H1 (cell line): ENCODE data around the gene FBN2. TPM values are rescaled to one million over a fixed set of nuclear protein-coding genes. Genes with fewer than 3 reads are reported as not detected.

ENCODE experiments used
- CTCF ChIA-PET: fragments of 300-600 bp; sonication (Branson Sonifier 250); formaldehyde crosslinking; loops from one replicate; lab custom pipeline; 2021; ENCODE audit not compliant: partially characterized antibody; lab: Charles Lee
- POLR2A ChIA-PET: fragments of 300-600 bp; sonication (Branson Sonifier 250); formaldehyde crosslinking; loops from one replicate; lab custom pipeline; 2021; ENCODE audit warnings: inconsistent platforms; ENCODE audit not compliant: partially characterized antibody; lab: Charles Lee
- DNase-seq, 2 experiments: peaks; one replicate each; pipeline versions ENCODE4 v3.0.0 to v3.0.0-alpha.2; 2010 to 2022; ENCODE audit warnings: low spot score in 2 of 2, low read depth in 1 of 2, mixed read lengths in 1 of 2
- FAIRE-seq: peaks from 2 replicates; lab custom pipeline; 2011; peaks lifted over from hg19 to GRCh38; lab: Jason Lieb, UNC
- H2AFZ ChIP-seq: 2 replicates; pipeline ENCODE4 v1.8.1; 2012; ENCODE audit warnings: low read length, inconsistent platforms
- H2AK5ac ChIP-seq: 2 replicates; pipeline ENCODE4 v1.6.1; 2013; ENCODE audit warnings: low read depth, low read length
- H2BK120ac ChIP-seq: replicated peaks from 2 replicates; pipeline ENCODE3; 2013; ENCODE audit warnings: low read depth, low read length, inconsistent platforms
- H2BK12ac ChIP-seq: 2 replicates; pipeline ENCODE4 v1.6.1; 2013; ENCODE audit warnings: low read depth, low read length
- H2BK15ac ChIP-seq: 2 replicates; pipeline ENCODE4 v1.6.1; 2013; ENCODE audit warnings: low read length
- H2BK20ac ChIP-seq: 2 replicates; pipeline ENCODE4 v1.6.1; 2013; ENCODE audit warnings: low read length
- H2BK5ac ChIP-seq: 2 replicates; pipeline ENCODE4 v1.6.1; 2013; ENCODE audit warnings: low read depth, low read length
- H3K14ac ChIP-seq: 2 replicates; pipeline ENCODE4 v1.6.1; 2013; ENCODE audit warnings: inconsistent platforms; ENCODE audit not compliant: insufficient read length
- H3K18ac ChIP-seq: 2 replicates; pipeline ENCODE4 v1.6.1; 2013; ENCODE audit warnings: low read length; ENCODE audit errors: extremely low read depth
- H3K23ac ChIP-seq: 2 replicates; pipeline ENCODE4 v1.6.1; 2013; ENCODE audit warnings: inconsistent platforms; ENCODE audit not compliant: insufficient read length
- H3K23me2 ChIP-seq: 2 replicates; pipeline ENCODE4 v1.6.1; 2013; ENCODE audit warnings: low read depth, low read length
- H3K27ac ChIP-seq: 2 replicates; pipeline ENCODE4 v1.6.1; 2011; ENCODE audit warnings: low read depth, low read length, inconsistent platforms
- H3K27me3 ChIP-seq, 4 experiments: replicated peaks in 1 of 4; 1 replicate in 1 of 4; 2 replicates in 3 of 4; pipeline versions ENCODE4 v1.6.1 to v1.8.1; 2011 to 2013; ENCODE audit warnings: low read length in 3 of 4, mild to moderate bottlenecking in 3 of 4, inconsistent platforms in 2 of 4, mixed read lengths in 2 of 4, moderate library complexity in 1 of 4; ENCODE audit not compliant: control insufficient read depth in 3 of 4, insufficient read depth in 3 of 4; ENCODE audit errors: extremely low read depth in 1 of 4
- H3K36me3 ChIP-seq, 4 experiments: 2 replicates each; pipeline versions ENCODE4 v1.6.1 to v1.8.1; 2011 to 2013; ENCODE audit warnings: mild to moderate bottlenecking in 4 of 4, low read length in 3 of 4, moderate library complexity in 2 of 4, control low read depth in 1 of 4, inconsistent platforms in 1 of 4; ENCODE audit not compliant: insufficient read depth in 4 of 4, control insufficient read depth in 2 of 4
- H3K4ac ChIP-seq: replicated peaks from 2 replicates; pipeline ENCODE3; 2013; ENCODE audit warnings: low read length, low read depth, mixed read lengths, inconsistent platforms; ENCODE audit not compliant: insufficient read length
- H3K4me1 ChIP-seq, 4 experiments: replicated peaks in 1 of 4; 1 replicate in 1 of 4; 2 replicates in 3 of 4; pipeline versions ENCODE4 v1.6.1 to v1.8.1; 2011 to 2013; ENCODE audit warnings: low read length in 3 of 4, inconsistent platforms in 2 of 4, mixed read lengths in 1 of 4; ENCODE audit not compliant: insufficient read depth in 4 of 4, control insufficient read depth in 3 of 4
- H3K4me2 ChIP-seq, 2 experiments: 2 replicates each; pipeline versions ENCODE4 v1.6.1 to v1.8.1; 2011 to 2013; ENCODE audit warnings: low read depth in 2 of 2, low read length in 2 of 2, control low read depth in 1 of 2, inconsistent platforms in 1 of 2, mild to moderate bottlenecking in 1 of 2; ENCODE audit not compliant: insufficient read depth in 1 of 2
- H3K4me3 ChIP-seq, 4 experiments: fragments of 200-600, 300-600 bp in 1 of 4; sonication (generic), shearing (Covaris generic), sonication (Bioruptor Twin) in 1 of 4; 2 replicates each; pipeline versions ENCODE4 v1.5.1 to v1.8.1; 2011 to 2016; ENCODE audit warnings: low read length in 4 of 4, low read depth in 3 of 4, control low read depth in 2 of 4, inconsistent platforms in 2 of 4, mild to moderate bottlenecking in 2 of 4, mixed read lengths in 1 of 4, moderate library complexity in 1 of 4; ENCODE audit not compliant: insufficient read depth in 2 of 4; ENCODE audit errors: extremely low read depth in 1 of 4
- H3K56ac ChIP-seq: replicated peaks from 2 replicates; pipeline ENCODE3; 2013; ENCODE audit warnings: low read depth, mild to moderate bottlenecking, mixed read lengths, low read length, inconsistent platforms; ENCODE audit not compliant: insufficient read length
- H3K79me1 ChIP-seq: 2 replicates; pipeline ENCODE4 v1.6.1; 2013; ENCODE audit warnings: low read depth, low read length, control low read depth
- H3K79me2 ChIP-seq, 2 experiments: 2 replicates each; pipeline versions ENCODE4 v1.6.1 to v1.8.1; 2012 to 2013; ENCODE audit warnings: low read length in 2 of 2, mild to moderate bottlenecking in 2 of 2, inconsistent platforms in 1 of 2; ENCODE audit not compliant: insufficient read depth in 2 of 2, control insufficient read depth in 1 of 2
- H3K9ac ChIP-seq, 4 experiments: replicated peaks in 1 of 4; 1 replicate in 1 of 4; 2 replicates in 3 of 4; pipeline versions ENCODE4 v1.6.1 to v1.8.1; 2011 to 2013; ENCODE audit warnings: low read depth in 3 of 4, low read length in 3 of 4, control low read depth in 2 of 4, mild to moderate bottlenecking in 2 of 4, moderate library complexity in 2 of 4, inconsistent platforms in 1 of 4; ENCODE audit errors: extremely low read depth in 1 of 4
- H3K9me3 ChIP-seq, 2 experiments: 2 replicates each; pipeline versions ENCODE4 v1.6.1 to v1.8.1; 2012 to 2013; ENCODE audit warnings: mild to moderate bottlenecking in 2 of 2, moderate library complexity in 2 of 2, control low read depth in 1 of 2, inconsistent platforms in 1 of 2, low read depth in 1 of 2, low read length in 1 of 2, mixed read lengths in 1 of 2; ENCODE audit not compliant: insufficient read depth in 2 of 2
- H4K20me1 ChIP-seq, 2 experiments: replicated peaks in 1 of 2; 2 replicates each; pipeline versions ENCODE3 to v1.8.1; 2011 to 2013; ENCODE audit warnings: inconsistent platforms in 2 of 2, low read length in 2 of 2, mild to moderate bottlenecking in 1 of 2; ENCODE audit not compliant: insufficient read depth in 2 of 2, control insufficient read depth in 1 of 2
- H4K5ac ChIP-seq: 2 replicates; pipeline ENCODE4 v1.6.1; 2013; ENCODE audit warnings: low read length, low read depth, mixed read lengths, inconsistent platforms; ENCODE audit not compliant: insufficient read length
- H4K8ac ChIP-seq: 2 replicates; pipeline ENCODE4 v1.8.0; 2013; ENCODE audit warnings: mild to moderate bottlenecking, moderate library complexity, low read length, inconsistent platforms; ENCODE audit not compliant: insufficient read depth; ENCODE audit errors: extremely low read depth
- H4K91ac ChIP-seq: replicated peaks from 2 replicates; pipeline ENCODE3; 2013; ENCODE audit warnings: low read length, mixed read lengths, inconsistent platforms; ENCODE audit not compliant: insufficient read length
- HDAC6 ChIP-seq: IDR thresholded peaks from one replicate; pipeline ENCODE4 v1.7.1; 2012; ENCODE audit warnings: low read depth, mild to moderate bottlenecking, inconsistent platforms, low read length, moderate library complexity
- SP1 ChIP-seq: IDR thresholded peaks from 2 replicates; pipeline ENCODE4 v1.6.1; 2011; ENCODE audit warnings: low read depth, low read length
- YY1 ChIP-seq: IDR thresholded peaks from 2 replicates; pipeline ENCODE4 v1.6.1; 2011; ENCODE audit warnings: low read depth, mild to moderate bottlenecking, low read length
- ZNF274 ChIP-seq: IDR thresholded peaks from 2 replicates; pipeline ENCODE4 v1.7.0; 2012; ENCODE audit warnings: low read length, borderline replicate concordance; ENCODE audit errors: extremely low read depth
- WGBS, 2 experiments: shearing (Covaris generic) in 1 of 2; methylation state at CpG; one replicate each; pipeline versions ENCODE4 v1.1.6 to v1.1.7; 2013 to 2015; ENCODE audit warnings: low lambda C conversion rate in 2 of 2, mixed read lengths in 2 of 2, inconsistent platforms in 1 of 2, low coverage in 1 of 2, missing lambda C conversion rate in 1 of 2; ENCODE audit not compliant: insufficient replicate concordance in 2 of 2, insufficient coverage in 1 of 2, insufficient read length in 1 of 2; ENCODE audit errors: extremely low coverage in 1 of 2, missing lambda C conversion rate in 1 of 2; 5-methylcytosine and 5-hydroxymethylcytosine counted together
- polyA plus RNA-seq, 7 experiments: library from polyadenylated mRNA; depleted of rRNA in 3 of 7; stranded (reverse) in 5 of 7; unstranded in 2 of 7; fragments of >200 nt in 5 of 7; fragments of 200-250 nt in 2 of 7; gene quantifications; 1 replicate in 5 of 7; 2 replicates in 1 of 7; 4 replicates in 1 of 7; pipeline versions ENCODE4 v1.2.1 to v1.2.3, GENCODE V29; 2011 to 2013; ENCODE audit warnings: missing spikeins in 2 of 7, mixed read lengths in 2 of 7
- total RNA-seq: library from RNA; stranded (reverse); fragmentation: NEBNext Ultra II Directional; extraction: Animal tissue kit (Norgen Biotek cat#: 25700); gene quantifications from 2 replicates; pipeline ENCODE4 v1.2.1, GENCODE V29; 2021
- TF ChIP-seq, protein P1 (sequence below): IDR thresholded peaks from 2 replicates; pipeline ENCODE4 v1.6.1; 2011; ENCODE audit warnings: low read depth, mild to moderate bottlenecking, low read length; ENCODE audit not compliant: insufficient read depth

The FBN2 gene
- total and polyA plus RNA-seq, 2 of the 8 experiments (the other 6 are each of a cell fraction or from before 2014, with no cell fraction given): 14.1 to 16.3 TPM

DNA sequence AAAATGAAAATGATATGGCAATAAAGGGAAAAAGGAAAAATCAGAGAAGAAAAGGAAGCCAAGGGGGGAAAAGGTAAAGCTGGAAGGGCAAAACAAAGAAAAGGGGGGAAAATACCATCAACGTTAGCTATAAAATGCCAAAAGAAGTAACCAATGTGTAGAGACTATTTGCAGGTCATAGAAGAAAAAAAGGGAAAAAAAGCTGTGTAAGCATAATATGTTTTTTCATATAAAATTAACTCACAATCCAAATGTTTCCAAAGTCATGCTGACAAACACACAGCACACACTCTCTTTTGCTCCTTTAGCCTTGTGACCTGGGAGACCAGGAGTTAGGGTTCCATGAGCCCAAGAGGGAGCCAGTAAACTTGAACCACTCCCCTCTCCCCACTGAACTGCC lies 18.2 kb downstream of the FBN2 start:
- no peak overlapping the region for H2AFZ ChIP-seq

More for the DNA sequence above, 18.2 kb downstream of the FBN2 start:
- Histone ChIP-seq H4K20me1 (no peaks in the 10 kb centered on the region), H3K79me2 (no peaks in the 10 kb centered on the region), H3K18ac (no peak overlapping the region), H4K91ac (no peak overlapping the region), H3K79me1 (no peaks in the 10 kb centered on the region), H2BK20ac (no peak overlapping the region), H3K56ac (no peak overlapping the region), H2BK15ac (no peak overlapping the region), H4K8ac (no peak overlapping the region), H3K36me3 (no peaks in the 10 kb centered on the region; a peak in 2 of 8 replicates), H3K9ac (no peak overlapping the region), H3K27ac (no peak overlapping the region), H3K14ac (no peak overlapping the region), H3K4me1 (no peaks in the 10 kb centered on the region), H2AK5ac (no peak overlapping the region), H3K23me2 (no peaks in the 10 kb centered on the region), H3K27me3 (no peaks in the 10 kb centered on the region), H2BK12ac (no peak overlapping the region), H3K4me3 (no peak overlapping the region), H2BK120ac (no peak overlapping the region), H3K9me3 (no peaks in the 10 kb centered on the region), H3K23ac (no peak overlapping the region), H3K4me2 (no peak overlapping the region), H4K5ac (no peak overlapping the region), H3K4ac (no peak overlapping the region), H2BK5ac (no peak overlapping the region)
- DNase-seq (no peak), FAIRE-seq (no peak)
- ChIA-PET POLR2A (no interaction called here), CTCF (no interaction called here)
- TF ChIP-seq YY1 (no peak), HDAC6 (no peak), ZNF274 (no peak), SP1 (no peak)
- TF ChIP-seq, protein P1, sequence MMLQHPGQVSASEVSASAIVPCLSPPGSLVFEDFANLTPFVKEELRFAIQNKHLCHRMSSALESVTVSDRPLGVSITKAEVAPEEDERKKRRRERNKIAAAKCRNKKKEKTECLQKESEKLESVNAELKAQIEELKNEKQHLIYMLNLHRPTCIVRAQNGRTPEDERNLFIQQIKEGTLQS: no peak
- WGBS, 2 experiments: 84% methylated on average over 1 of the region's 1 CpG; no CpG with 5 or more reads in 1 of the 2 experiments
